Measurements from ENCODE around the gene NME7.
"Not testable (repeated sequence)": the region's sequence is repeated elsewhere in the genome, so short reads cannot be mapped to it uniquely, and the experiment has no call there.

Gene NME7

DNA sequence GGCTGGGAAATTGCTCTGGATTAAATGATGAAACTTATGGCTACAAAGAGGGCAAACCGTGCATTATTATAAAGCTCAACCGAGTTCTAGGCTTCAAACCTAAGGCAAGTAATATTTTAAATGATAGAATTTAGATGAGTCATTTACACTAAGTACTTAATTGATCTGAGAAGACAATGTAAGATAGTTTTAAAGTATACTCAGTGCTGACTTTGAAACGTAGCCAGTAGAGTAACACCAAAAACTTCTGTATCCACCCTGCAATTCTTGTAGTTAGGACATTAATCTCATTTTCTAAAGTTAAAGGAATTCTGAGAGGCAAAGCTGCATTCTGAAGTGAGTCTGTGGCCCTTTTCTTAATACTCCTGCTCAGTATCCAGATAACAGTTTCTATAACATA is 240.3 kb downstream of the NME7 start:
- Mint-ChIP-seq H3K36me3 (ENCODE audit: insufficient read depth) (peaks cover 12% of the 10 kb centered on the region), H3K4me1 (ENCODE audit: low read depth in 2 of 2) (peaks cover 0 to 2% of the 10 kb centered on the region in 2 donors), H3K4me3 (no peak overlapping the region), H3K27ac (no peak overlapping the region), H3K27me3 (no peaks in the 10 kb centered on the region), H3K9me3 (no peaks in the 10 kb centered on the region)
- DNase-seq (no peak), ATAC-seq (replicated peaks) (no peak)

GRCh38 chr1:169126335-169126734 is 241.3 kb downstream of the NME7 start:
- ATAC-seq (replicated peaks): no peak
- no peaks in the 10 kb centered on the region for H3K9me3 Mint-ChIP-seq
- no peaks in the 10 kb centered on the region for H3K27me3 Mint-ChIP-seq
- H3K27ac Mint-ChIP-seq: no peak overlapping the region
- H3K36me3 Mint-ChIP-seq (ENCODE audit: insufficient read depth): peaks cover 12% of the 10 kb centered on the region
- no peak for DNase-seq
- H3K4me3 Mint-ChIP-seq: no peak overlapping the region
- peaks cover 5 to 6% of the 10 kb centered on the region in 2 donors for H3K4me1 Mint-ChIP-seq (ENCODE audit: low read depth in 2 of 2)

- not testable (repeated sequence) for H3K27ac Mint-ChIP-seq; H3K4me1 Mint-ChIP-seq (ENCODE audit: low read depth in 2 of 2); DNase-seq; H3K27me3 Mint-ChIP-seq; ATAC-seq (replicated peaks); H3K9me3 Mint-ChIP-seq; H3K4me3 Mint-ChIP-seq
- H3K36me3 Mint-ChIP-seq (ENCODE audit: insufficient read depth): peaks cover 10% of the 10 kb centered on the region
These were observed 242.0 kb downstream of the NME7 start for GRCh38 chr1:169125597-169125996.

DNA sequence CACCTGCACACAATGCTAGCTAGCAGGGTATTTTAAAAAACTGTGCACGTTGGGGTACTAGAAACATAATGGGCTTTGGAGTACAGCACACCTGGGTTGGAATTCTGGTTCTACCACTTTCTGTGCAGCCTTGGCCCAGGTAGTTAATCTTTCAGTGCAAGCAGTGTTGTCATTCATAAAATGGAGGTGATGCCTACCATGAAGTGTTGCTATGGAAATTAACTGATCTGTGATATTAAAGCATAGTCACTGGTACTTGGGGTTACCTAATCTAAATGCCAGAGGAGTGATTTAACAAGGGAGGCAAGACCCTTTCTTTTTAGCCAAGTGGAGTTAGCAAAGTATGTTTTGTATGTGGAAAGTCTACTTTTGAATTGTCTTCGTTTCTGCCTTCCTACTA is 243.1 kb downstream of the NME7 start:
- Mint-ChIP-seq H3K4me3 (no peak overlapping the region), H3K27ac (no peak overlapping the region), H3K27me3 (no peaks in the 10 kb centered on the region), H3K36me3 (ENCODE audit: insufficient read depth) (peaks cover 7% of the 10 kb centered on the region), H3K9me3 (no peaks in the 10 kb centered on the region), H3K4me1 (ENCODE audit: low read depth in 2 of 2) (peaks cover 5 to 6% of the 10 kb centered on the region in 2 donors)
- no peak for DNase-seq
- no peak for ATAC-seq (replicated peaks)

DNA sequence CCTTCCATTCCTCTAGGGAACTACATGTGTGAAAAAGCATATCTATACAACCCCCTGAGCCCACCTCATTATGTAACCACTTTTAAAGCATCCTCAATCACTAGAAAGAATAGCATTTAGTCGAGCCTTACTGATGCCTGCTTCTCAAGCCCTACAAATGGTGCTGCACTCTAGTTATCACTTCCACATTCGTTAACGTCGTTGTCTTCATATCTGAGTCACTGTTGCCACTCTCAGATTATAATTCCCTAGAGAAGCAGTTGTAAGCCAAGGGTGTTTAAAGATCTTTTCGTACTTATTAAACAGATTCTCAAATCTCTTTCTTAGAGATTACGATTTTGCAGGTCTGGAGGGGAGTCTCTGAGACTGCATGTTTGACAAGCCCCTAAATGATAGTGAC is 244.6 kb downstream of the NME7 start:
- Mint-ChIP-seq H3K27me3 (no peaks in the 10 kb centered on the region), H3K4me3 (no peak overlapping the region), H3K9me3 (no peaks in the 10 kb centered on the region), H3K36me3 (ENCODE audit: insufficient read depth) (peaks cover 3% of the 10 kb centered on the region), H3K4me1 (ENCODE audit: low read depth in 2 of 2) (peaks cover 5 to 6% of the 10 kb centered on the region in 2 donors), H3K27ac (no peak overlapping the region)
- ATAC-seq (replicated peaks) (no peak), DNase-seq (no peak)

DNA sequence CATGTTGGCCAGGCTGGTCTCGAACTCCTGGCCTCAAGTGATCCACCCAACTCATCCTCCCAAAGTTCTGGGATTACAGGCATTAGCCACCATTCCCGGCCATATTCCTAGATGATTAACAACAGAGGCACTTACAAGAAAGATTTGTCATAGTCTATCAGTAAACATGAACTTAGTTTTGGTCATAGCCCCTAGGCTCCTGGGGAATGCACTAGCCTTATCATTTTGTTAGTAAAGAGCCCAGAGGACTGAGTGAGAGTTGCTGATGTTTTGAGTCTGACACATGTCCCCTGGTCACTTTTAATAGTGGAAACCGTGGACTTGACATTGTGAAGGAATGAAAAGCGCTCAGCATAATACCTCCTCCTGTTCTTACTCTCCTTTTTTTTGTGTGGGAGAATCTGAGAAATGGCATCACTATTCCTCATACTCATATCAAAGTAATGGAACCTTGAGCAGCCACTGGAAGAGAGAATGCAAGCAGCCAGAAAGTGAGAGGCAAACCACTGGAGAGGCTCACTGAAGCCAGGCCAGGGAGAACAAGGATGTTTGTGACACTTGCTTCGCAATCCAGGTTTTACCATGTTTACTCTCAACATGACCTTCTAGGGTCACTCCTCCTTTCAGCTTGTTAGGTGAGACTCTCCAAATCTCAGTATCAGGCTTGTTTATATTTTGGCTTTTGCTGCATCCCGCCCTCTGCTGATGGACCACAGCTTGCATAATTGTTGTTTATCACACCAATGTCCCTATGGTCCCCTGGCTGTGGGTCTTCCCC is 246.3 kb downstream of the NME7 start:
- Mint-ChIP-seq H3K27ac (no peak overlapping the region), H3K36me3 (ENCODE audit: insufficient read depth) (peaks cover under 1% of the 10 kb centered on the region), H3K9me3 (no peaks in the 10 kb centered on the region), H3K4me1 (ENCODE audit: low read depth in 2 of 2) (peaks cover 6 to 7% of the 10 kb centered on the region in 2 donors), H3K27me3 (no peaks in the 10 kb centered on the region), H3K4me3 (no peak overlapping the region)
- DNase-seq: no peak
- no peak for ATAC-seq (replicated peaks)

DNA sequence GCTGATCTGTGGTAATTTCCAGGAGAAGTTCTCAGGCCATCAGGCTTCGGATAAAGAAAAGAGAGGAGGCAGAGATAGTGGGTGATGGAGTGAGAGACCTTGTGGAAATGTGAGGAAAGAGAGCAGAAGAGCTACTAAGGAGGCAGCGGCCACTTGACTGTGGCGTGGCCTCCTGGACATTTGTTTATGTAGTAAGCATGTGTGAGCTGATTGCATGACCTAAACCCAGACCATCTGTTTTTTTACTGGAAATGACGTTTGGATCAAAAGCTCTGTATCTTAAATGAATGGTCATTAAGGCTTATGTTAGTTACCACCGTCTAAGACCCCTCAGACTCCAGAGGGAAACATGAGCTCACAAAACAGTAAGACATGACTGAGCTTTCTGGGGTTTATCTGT is 247.5 kb downstream of the NME7 start:
- H3K27ac Mint-ChIP-seq: no peak overlapping the region
- ATAC-seq (replicated peaks) (no peak), DNase-seq (no peak)
- peaks cover 9 to 11% of the 10 kb centered on the region in 2 donors for H3K4me1 Mint-ChIP-seq (ENCODE audit: low read depth in 2 of 2)
- H3K9me3 Mint-ChIP-seq: no peaks in the 10 kb centered on the region
- H3K27me3 Mint-ChIP-seq: no peaks in the 10 kb centered on the region
- no peak overlapping the region for H3K4me3 Mint-ChIP-seq
- no peaks in the 10 kb centered on the region for H3K36me3 Mint-ChIP-seq (ENCODE audit: insufficient read depth)

- Mint-ChIP-seq H3K27me3 (no peaks in the 10 kb centered on the region), H3K9me3 (no peaks in the 10 kb centered on the region), H3K4me1 (ENCODE audit: low read depth in 2 of 2) (peaks cover 9 to 11% of the 10 kb centered on the region in 2 donors), H3K27ac (no peak overlapping the region), H3K4me3 (no peak overlapping the region), H3K36me3 (ENCODE audit: insufficient read depth) (no peaks in the 10 kb centered on the region)
- DNase-seq (no peak), ATAC-seq (replicated peaks) (no peak)
These were observed 248.2 kb downstream of the NME7 start for GRCh38 chr1:169119405-169119804.

DNA sequence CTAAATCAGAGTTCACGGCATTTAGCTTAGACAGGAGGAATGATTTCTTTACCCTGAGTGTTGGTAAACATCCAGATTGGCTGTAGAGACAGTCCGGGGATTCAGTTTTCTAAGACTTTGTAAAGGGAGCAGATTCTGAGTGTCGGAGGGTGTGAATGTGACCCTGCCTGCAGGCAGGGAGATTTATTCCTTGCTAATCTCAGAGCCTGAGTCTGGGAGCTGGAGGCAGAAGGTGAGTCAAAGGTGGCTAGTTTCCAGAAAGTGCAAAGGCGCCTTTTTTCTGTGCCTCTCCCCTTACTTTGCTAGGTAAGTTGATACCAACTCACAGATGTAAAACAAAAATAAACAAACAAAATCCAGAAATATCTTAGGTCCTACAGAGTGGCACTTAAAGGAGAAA is 249.4 kb downstream of the NME7 start:
- H3K4me1 Mint-ChIP-seq (ENCODE audit: low read depth in 2 of 2): peaks cover 9 to 11% of the 10 kb centered on the region in 2 donors
- DNase-seq (no peak), ATAC-seq (replicated peaks) (no peak)
- H3K27ac Mint-ChIP-seq: no peak overlapping the region
- H3K9me3 Mint-ChIP-seq: no peaks in the 10 kb centered on the region
- H3K36me3 Mint-ChIP-seq (ENCODE audit: insufficient read depth): no peaks in the 10 kb centered on the region
- no peak overlapping the region for H3K4me3 Mint-ChIP-seq
- no peaks in the 10 kb centered on the region for H3K27me3 Mint-ChIP-seq

DNA sequence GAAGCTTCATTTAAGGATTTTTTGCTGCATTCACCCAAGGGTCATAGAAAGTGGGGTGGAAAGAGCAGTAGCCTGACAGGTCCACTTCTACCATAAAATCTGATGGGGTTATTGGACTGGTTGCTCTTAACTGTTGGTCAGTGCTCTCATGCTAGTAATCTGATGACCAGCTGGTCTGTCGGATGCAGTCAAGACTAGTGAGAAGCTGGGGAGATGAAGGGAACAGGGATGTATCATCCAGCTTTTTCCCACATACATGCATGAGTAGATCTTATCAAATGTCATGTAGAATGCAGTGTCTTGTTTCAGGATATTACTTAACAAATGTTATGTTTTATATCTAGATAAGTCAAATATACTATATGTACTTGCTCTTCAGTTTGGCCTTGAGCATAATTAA is 250.0 kb downstream of the NME7 start:
- H3K4me3 Mint-ChIP-seq: no peak overlapping the region
- DNase-seq: no peak
- H3K4me1 Mint-ChIP-seq (ENCODE audit: low read depth in 2 of 2): peaks cover 9 to 11% of the 10 kb centered on the region in 2 donors
- no peaks in the 10 kb centered on the region for H3K27me3 Mint-ChIP-seq
- H3K9me3 Mint-ChIP-seq: no peaks in the 10 kb centered on the region
- ATAC-seq (replicated peaks): no peak
- H3K36me3 Mint-ChIP-seq (ENCODE audit: insufficient read depth): peaks cover 4% of the 10 kb centered on the region
- H3K27ac Mint-ChIP-seq: no peak overlapping the region

GRCh38 chr1:169117014-169117413 is 250.6 kb downstream of the NME7 start:
- Mint-ChIP-seq H3K27me3 (no peaks in the 10 kb centered on the region), H3K9me3 (no peaks in the 10 kb centered on the region), H3K27ac (no peak overlapping the region), H3K36me3 (ENCODE audit: insufficient read depth) (peaks cover 4% of the 10 kb centered on the region), H3K4me3 (no peak overlapping the region), H3K4me1 (ENCODE audit: low read depth in 2 of 2) (peaks cover 7 to 9% of the 10 kb centered on the region in 2 donors)
- ATAC-seq (replicated peaks): no peak
- no peak for DNase-seq

- H3K27ac Mint-ChIP-seq: peak overlapping the region in 1 of 2 donors; percentile 32
- ATAC-seq (replicated peaks): peak; percentile 48
- H3K9me3 Mint-ChIP-seq: no peaks in the 10 kb centered on the region
- no peak for DNase-seq
- H3K36me3 Mint-ChIP-seq (ENCODE audit: insufficient read depth): peaks cover 4% of the 10 kb centered on the region
- H3K4me3 Mint-ChIP-seq: peak overlapping the region in 1 of 2 donors; percentile 12
- peaks cover 5 to 6% of the 10 kb centered on the region in 2 donors for H3K4me1 Mint-ChIP-seq (ENCODE audit: low read depth in 2 of 2)
- H3K27me3 Mint-ChIP-seq: no peaks in the 10 kb centered on the region
These were observed 251.6 kb downstream of the NME7 start for GRCh38 chr1:169115891-169116585.

- H3K9me3 Mint-ChIP-seq: no peaks in the 10 kb centered on the region
- DNase-seq (no peak), ATAC-seq (replicated peaks) (no peak)
- H3K36me3 Mint-ChIP-seq (ENCODE audit: insufficient read depth): peaks cover 4% of the 10 kb centered on the region
- peaks cover 25% of the 10 kb centered on the region in 2 donors for H3K4me1 Mint-ChIP-seq (ENCODE audit: low read depth in 2 of 2)
- no peak overlapping the region for H3K4me3 Mint-ChIP-seq
- no peak overlapping the region for H3K27ac Mint-ChIP-seq
- H3K27me3 Mint-ChIP-seq: no peaks in the 10 kb centered on the region
These were observed 253.9 kb downstream of the NME7 start for GRCh38 chr1:169113613-169114119.

DNA sequence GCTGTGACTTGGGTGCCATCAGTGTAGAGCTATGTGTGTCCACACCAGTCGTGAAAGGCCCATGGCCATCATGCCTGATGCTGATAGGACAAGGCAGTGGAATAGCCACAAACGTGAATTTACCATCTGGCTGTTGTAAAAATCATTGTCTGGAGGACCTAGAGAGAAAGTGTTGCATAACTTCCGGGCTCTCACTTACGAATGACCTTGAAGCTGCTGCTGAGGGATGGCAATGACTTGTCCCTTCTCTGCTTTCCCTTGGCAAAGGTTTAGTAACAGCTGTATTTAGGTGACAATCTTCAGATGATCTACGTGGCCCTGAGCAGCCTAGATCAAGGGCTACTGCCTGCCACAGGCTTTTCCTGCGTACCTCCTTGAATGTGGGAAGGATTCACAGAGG is 255.4 kb downstream of the NME7 start:
- no peak overlapping the region for H3K4me3 Mint-ChIP-seq
- ATAC-seq (replicated peaks) (no peak), DNase-seq (no peak)
- H3K27ac Mint-ChIP-seq: no peak overlapping the region
- H3K4me1 Mint-ChIP-seq (ENCODE audit: low read depth in 2 of 2): peaks cover 28 to 37% of the 10 kb centered on the region in 2 donors
- H3K27me3 Mint-ChIP-seq: no peaks in the 10 kb centered on the region
- no peaks in the 10 kb centered on the region for H3K9me3 Mint-ChIP-seq
- H3K36me3 Mint-ChIP-seq (ENCODE audit: insufficient read depth): peaks cover 7% of the 10 kb centered on the region

All from effector memory CD8-positive, alpha-beta T cell (primary cell).